Mammary epithelial cell (primary cell): ENCODE measurements around the gene G6PC3.

Experiments used
- CTCF ChIP-seq, 2 donors: IDR thresholded peaks in 1 of 2; conservative IDR thresholded peaks in 1 of 2; 2 replicates each; pipeline ENCODE4 v1.5.1; 2011 to 2012; ENCODE audit warnings: inconsistent platforms in 2 of 2, low read length in 2 of 2, mild to moderate bottlenecking in 2 of 2, control low read depth in 1 of 2, low read depth in 1 of 2; ENCODE audit not compliant: insufficient read depth in 1 of 2; ENCODE audit errors: extremely low read depth in 1 of 2
- EZH2 ChIP-seq: IDR thresholded peaks from 2 replicates; pipeline ENCODE4 v1.6.1; 2012; ENCODE audit warnings: low read length, inconsistent platforms, borderline replicate concordance

- TF ChIP-seq CTCF (conservative IDR thresholded peaks at IDR 0.05 in 1 of 2, IDR thresholded peaks at IDR 0.05 in 1 of 2; ENCODE audit: extremely low read depth in 1 of 2, insufficient read depth in 1 of 2, low read depth in 1 of 2, low read length in 2 of 2) = no peak
- TF ChIP-seq EZH2 = no peak
Observed at GRCh38 chr17:44076716-44077594, 6.4 kb downstream of the G6PC3 start.
